Muscle of leg (tissue), 11 donors: ENCODE results near the gene MBD2. TPM values are rescaled to one million over a fixed set of nuclear protein-coding genes. Genes with fewer than 3 reads are reported as not detected.

Experiments used
- DNase-seq: peaks from one replicate; pipeline ENCODE4 v3.0.0; 2013
- H3K27ac ChIP-seq: one replicate; pipeline ENCODE4 v1.5.1; 2013; ENCODE audit warnings: mild to moderate bottlenecking, low read length, control low read depth
- H3K27me3 ChIP-seq: one replicate; pipeline ENCODE4 v1.6.1; 2013; ENCODE audit warnings: low read length; ENCODE audit not compliant: control insufficient read depth, insufficient read depth
- H3K36me3 ChIP-seq: one replicate; pipeline ENCODE4 v1.6.1; 2013; ENCODE audit warnings: low read length; ENCODE audit not compliant: control insufficient read depth, insufficient read depth
- H3K4me1 ChIP-seq: one replicate; pipeline ENCODE4 v1.6.1; 2013; ENCODE audit warnings: low read length; ENCODE audit not compliant: control insufficient read depth, insufficient read depth
- H3K4me3 ChIP-seq: one replicate; pipeline ENCODE4 v1.5.1; 2013; ENCODE audit warnings: low read length, control low read depth
- H3K9me3 ChIP-seq: replicated peaks from 2 replicates; pipeline ENCODE4 v1.6.1; 2013; ENCODE audit warnings: low read depth, low read length; ENCODE audit not compliant: control insufficient read depth
- WGBS: methylation state at CpG from one replicate; pipeline ENCODE4 v1.1.5; 2013; ENCODE audit warnings: missing lambda C conversion rate; ENCODE audit not compliant: insufficient coverage; 5-methylcytosine and 5-hydroxymethylcytosine counted together
- polyA plus RNA-seq, 8 donors: library from polyadenylated mRNA; unstranded; fragments of 120-200 nt; gene quantifications; one replicate each; pipeline versions ENCODE4 v1.2.1 to v1.2.3, GENCODE V29; 2013; ENCODE audit warnings: inconsistent platforms in 1 of 8, low replicate concordance in 1 of 8; ENCODE audit not compliant: insufficient read length in 8 of 8, insufficient read depth in 1 of 8
- total RNA-seq: library from RNA; stranded (reverse); fragments of 120-200 nt; gene quantifications from one replicate; pipeline ENCODE4 v1.2.4, GENCODE V29; 2013

The MBD2 gene
- total and polyA plus RNA-seq, 9 donors = 26.5 to 60.5 (median 42.7) TPM

DNA sequence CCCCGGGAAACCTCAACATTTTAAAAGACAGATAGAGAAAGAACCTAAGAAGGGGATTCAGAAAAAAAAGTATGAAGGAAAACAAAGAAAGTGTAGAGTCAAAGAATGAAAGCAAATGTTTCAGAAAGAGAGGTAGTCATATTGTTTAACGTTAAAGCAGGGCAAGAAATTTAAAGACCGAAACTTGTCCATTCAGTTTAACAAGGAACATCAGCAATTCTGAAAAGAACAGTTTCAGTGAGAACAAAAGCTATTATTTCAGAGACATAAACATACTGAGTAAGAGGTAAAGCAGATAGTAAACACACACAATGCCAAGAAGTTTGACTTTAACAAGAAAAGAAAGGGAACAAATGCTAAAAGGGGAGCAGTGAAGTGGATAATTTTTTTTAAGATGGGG, 41.1 kb downstream of the MBD2 start:
- WGBS = no CpG with 5 or more reads among the region's 3 CpGs
- H3K27me3 ChIP-seq = no peaks in the 10 kb centered on the region
- no peaks in the 10 kb centered on the region for H3K4me1 ChIP-seq
- H3K36me3 ChIP-seq = peaks cover 16% of the 10 kb centered on the region
- H3K27ac ChIP-seq = no peak overlapping the region
- H3K9me3 ChIP-seq = no peaks in the 10 kb centered on the region
- DNase-seq = no peak
- no peak overlapping the region for H3K4me3 ChIP-seq

DNA sequence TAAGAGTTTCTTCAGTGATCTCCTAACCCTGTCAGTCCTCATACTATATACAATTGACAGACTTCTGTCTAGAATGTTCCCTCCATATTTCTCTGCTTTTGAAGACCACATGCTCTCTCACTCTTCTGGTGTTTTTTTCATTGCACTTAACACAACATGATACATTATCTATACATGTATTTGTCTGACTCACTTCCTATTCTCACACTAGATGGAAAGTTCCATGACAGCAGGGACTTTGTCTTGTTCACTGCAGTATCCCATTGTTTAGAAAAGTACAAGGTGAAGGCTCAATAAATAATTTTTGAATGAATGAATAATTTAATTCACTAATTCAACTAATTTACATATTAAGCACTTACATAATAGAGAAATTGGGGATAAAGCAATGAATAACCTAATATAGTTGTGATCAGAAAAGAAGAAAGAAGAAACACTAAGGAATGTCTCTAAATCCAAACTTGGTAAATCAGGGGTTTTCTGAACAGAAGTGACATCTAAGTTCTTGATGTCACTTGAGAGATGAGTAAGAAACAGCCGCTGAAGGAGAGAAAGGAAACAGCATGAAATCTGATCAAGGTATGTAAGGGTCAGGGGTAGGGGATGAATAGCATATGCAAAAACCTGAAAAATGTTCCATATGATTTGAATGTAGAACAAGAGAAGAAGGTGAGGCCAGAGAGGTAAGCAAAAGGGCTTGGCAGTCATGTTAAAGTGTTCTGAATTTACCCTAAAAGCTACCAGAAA, 42.4 kb downstream of the MBD2 start:
- Histone ChIP-seq H3K36me3 (peaks cover 11% of the 10 kb centered on the region), H3K9me3 (no peaks in the 10 kb centered on the region), H3K4me3 (no peak overlapping the region), H3K27me3 (no peaks in the 10 kb centered on the region), H3K4me1 (no peaks in the 10 kb centered on the region), H3K27ac (no peak overlapping the region)
- no peak for DNase-seq
- 88% methylated on average over 1 of the region's 1 CpG for WGBS

GRCh38 chr18:54173980-54174630, 50.4 kb downstream of the MBD2 start:
- DNase-seq = no peak
- WGBS = no CpG with 5 or more reads among the region's 1 CpG
- Histone ChIP-seq H3K4me1 (no peaks in the 10 kb centered on the region), H3K9me3 (no peaks in the 10 kb centered on the region), H3K36me3 (peaks cover 4% of the 10 kb centered on the region), H3K27me3 (no peaks in the 10 kb centered on the region), H3K27ac (no peak overlapping the region), H3K4me3 (no peak overlapping the region)

DNA sequence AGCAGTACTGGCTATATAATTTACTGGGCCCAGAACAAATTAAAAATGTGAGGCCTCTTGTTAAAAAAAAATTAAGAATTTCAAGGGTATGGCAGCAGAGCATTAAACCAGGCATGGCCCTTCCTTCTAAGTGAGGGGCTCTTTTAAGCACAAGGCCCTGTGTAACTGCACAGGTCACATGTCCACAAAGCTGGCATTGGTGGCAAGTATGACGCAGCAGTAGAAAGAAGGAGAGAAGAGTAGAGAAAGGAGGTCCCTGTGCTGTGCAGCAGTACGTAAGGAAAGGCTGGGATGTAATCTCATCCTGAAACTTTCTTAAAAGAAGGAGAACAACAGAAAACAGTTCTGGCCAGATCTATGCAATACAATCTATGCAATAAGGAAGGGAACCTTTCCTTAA, 51.2 kb downstream of the MBD2 start:
- Histone ChIP-seq H3K36me3 (peaks cover 4% of the 10 kb centered on the region), H3K4me1 (no peaks in the 10 kb centered on the region), H3K4me3 (no peak overlapping the region), H3K27me3 (no peaks in the 10 kb centered on the region), H3K9me3 (no peaks in the 10 kb centered on the region), H3K27ac (no peak overlapping the region)
- WGBS = 90% methylated on average over 1 of the region's 2 CpGs
- DNase-seq = no peak

GRCh38 chr18:54169431-54170403, 54.8 kb downstream of the MBD2 start:
- WGBS = no CpG with 5 or more reads among the region's 4 CpGs
- H3K4me3 ChIP-seq = no peak overlapping the region
- no peak overlapping the region for H3K27ac ChIP-seq
- H3K4me1 ChIP-seq = no peaks in the 10 kb centered on the region
- H3K27me3 ChIP-seq = no peaks in the 10 kb centered on the region
- no peak for DNase-seq
- peaks cover 6% of the 10 kb centered on the region for H3K36me3 ChIP-seq
- H3K9me3 ChIP-seq = no peaks in the 10 kb centered on the region

GRCh38 chr18:54165450-54165849, 59.0 kb downstream of the MBD2 start:
- Histone ChIP-seq H3K9me3 (no peaks in the 10 kb centered on the region), H3K27ac (no peak overlapping the region), H3K4me3 (no peak overlapping the region), H3K4me1 (no peaks in the 10 kb centered on the region), H3K27me3 (no peaks in the 10 kb centered on the region), H3K36me3 (peaks cover 14% of the 10 kb centered on the region)
- no peak for DNase-seq
- WGBS = no CpG with 5 or more reads among the region's 1 CpG

DNA sequence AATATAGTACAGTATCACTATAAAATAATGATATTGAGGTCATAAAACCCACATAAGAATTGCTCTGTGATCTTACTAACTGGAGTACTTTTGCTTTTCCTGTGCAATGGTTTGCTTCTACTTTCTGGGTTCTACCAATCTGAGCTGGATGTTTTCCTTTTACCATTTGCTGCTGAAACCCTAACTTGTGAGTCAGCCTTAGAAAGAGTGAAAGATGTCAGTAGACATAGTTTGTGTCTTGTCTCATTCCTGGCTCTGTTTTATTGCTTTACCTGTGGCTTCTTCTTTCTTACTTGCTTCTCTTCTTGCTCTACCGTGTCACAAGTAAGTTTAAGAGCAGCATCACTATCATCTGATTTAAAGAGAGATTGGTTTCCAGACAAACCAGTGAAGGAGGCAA, 61.0 kb downstream of the MBD2 start:
- Histone ChIP-seq H3K27me3 (no peaks in the 10 kb centered on the region), H3K9me3 (no peaks in the 10 kb centered on the region), H3K27ac (no peak overlapping the region), H3K4me3 (no peak overlapping the region), H3K4me1 (no peaks in the 10 kb centered on the region), H3K36me3 (peaks cover 31% of the 10 kb centered on the region)
- no CpG with 5 or more reads among the region's 1 CpG for WGBS
- DNase-seq = no peak

GRCh38 chr18:54162431-54162830, 62.0 kb downstream of the MBD2 start:
- Histone ChIP-seq H3K9me3 (no peaks in the 10 kb centered on the region), H3K27me3 (no peaks in the 10 kb centered on the region), H3K4me1 (no peaks in the 10 kb centered on the region), H3K27ac (no peak overlapping the region), H3K4me3 (no peak overlapping the region), H3K36me3 (peaks cover 41% of the 10 kb centered on the region)
- DNase-seq = no peak
- WGBS = no CpG with 5 or more reads among the region's 2 CpGs

DNA sequence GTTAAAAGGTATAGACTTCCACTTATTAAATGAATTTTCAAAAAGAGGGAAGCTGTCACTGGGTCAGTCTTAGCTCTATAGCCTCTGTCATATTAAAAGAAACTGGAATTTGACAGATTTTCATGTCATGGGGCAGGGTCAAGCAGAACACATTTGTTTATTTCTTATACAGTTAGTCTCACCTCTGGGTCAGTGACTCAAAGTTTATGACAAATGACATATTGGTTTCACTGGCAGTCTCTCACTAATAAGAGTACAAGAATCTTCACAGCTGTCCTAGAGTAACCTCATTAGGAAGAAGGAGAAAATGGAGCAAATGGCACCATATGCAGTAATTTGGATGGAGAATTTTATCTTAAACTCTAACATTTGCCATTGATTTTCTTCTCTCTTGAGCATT, 63.2 kb downstream of the MBD2 start:
- Histone ChIP-seq H3K27ac (no peak overlapping the region), H3K4me1 (no peaks in the 10 kb centered on the region), H3K36me3 (peaks cover 42% of the 10 kb centered on the region), H3K27me3 (no peaks in the 10 kb centered on the region), H3K4me3 (no peak overlapping the region), H3K9me3 (no peaks in the 10 kb centered on the region)
- DNase-seq = no peak

GRCh38 chr18:54159906-54160305, 64.6 kb downstream of the MBD2 start:
- no peak overlapping the region for H3K27ac ChIP-seq
- H3K9me3 ChIP-seq = no peaks in the 10 kb centered on the region
- H3K27me3 ChIP-seq = no peaks in the 10 kb centered on the region
- no peaks in the 10 kb centered on the region for H3K4me1 ChIP-seq
- WGBS = no CpG with 5 or more reads among the region's 1 CpG
- no peak overlapping the region for H3K4me3 ChIP-seq
- no peak for DNase-seq
- H3K36me3 ChIP-seq = peaks cover 40% of the 10 kb centered on the region
